HG03103 (cell line): Measurements from ENCODE around the gene ZFAND6.
"Not testable (repeated sequence)": the region's sequence is repeated elsewhere in the genome, so short reads cannot be mapped to it uniquely, and the experiment has no call there.

Source experiments
- ATAC-seq: cut with Tn5 transposase; IDR thresholded peaks from one replicate; pipeline ENCODE4 v1.9.1; 2021; ENCODE audit warnings: low read depth; ENCODE audit not compliant: unreplicated experiment

The ZFAND6 gene

DNA sequence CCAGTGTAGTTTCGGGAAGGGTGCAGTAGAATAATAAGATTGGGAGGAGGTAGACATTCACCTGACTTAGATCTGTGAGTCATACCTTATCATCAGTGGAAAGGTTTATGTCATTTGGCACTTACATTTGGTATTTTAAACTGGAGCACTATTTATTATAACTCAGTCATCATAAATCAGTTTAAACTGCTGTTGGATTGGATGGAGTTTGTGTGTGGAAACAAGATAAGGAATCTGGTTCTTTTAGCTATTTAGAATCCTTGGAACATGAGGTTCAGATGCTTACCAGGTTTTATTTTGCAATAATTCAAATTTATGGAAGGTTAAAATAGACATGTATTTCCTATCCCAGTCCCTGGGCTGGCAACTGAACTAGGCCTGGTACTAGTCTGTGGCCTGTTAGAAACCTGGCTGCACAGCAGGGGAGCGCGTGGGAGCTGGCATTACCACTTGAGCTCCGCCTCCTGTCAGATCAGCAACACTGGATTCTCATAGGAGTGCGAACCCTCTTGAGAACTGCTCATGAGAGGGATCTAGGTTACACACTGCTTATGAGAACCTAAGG lies 34.5 kb downstream of the ZFAND6 start:
- ATAC-seq, result no peak

DNA sequence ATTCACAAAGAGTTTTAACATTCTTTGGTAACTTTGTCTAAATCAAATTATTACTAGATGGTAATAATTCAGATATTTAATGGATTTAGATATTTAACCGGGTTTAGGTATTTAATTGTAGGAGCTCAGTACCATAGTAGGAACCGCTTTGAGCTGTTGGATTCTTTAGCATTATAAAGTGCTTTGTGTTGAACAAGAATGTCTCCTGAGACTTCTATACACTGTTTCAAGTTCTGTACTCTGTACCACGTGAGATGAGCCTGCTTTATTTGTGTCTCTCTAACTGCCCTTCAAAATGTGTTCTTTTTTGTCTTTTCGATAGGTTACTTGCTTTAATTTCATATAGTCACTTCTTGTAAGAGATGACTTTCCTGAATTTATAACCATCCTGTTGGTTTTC lies 36.0 kb downstream of the ZFAND6 start:
- ATAC-seq, result no peak

DNA sequence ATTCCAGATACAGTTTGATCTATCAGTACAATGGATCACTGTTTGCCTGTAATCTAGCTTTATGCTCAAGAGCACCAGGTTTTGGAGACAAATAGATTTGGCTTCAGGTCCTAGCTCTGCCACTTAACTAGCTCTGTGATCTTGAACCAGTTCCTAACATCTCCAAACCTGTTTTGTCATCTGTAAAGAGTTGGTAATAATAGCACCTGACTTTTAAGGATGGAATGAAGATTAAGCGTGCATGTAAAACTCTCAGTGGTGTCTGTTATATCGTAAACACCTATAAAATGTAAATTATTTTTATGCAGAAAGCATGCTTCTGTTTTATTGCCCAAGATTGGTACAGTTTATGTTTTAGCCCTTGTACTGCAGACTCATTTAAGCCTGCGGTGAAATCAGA lies 36.5 kb downstream of the ZFAND6 start:
- no peak for ATAC-seq

DNA sequence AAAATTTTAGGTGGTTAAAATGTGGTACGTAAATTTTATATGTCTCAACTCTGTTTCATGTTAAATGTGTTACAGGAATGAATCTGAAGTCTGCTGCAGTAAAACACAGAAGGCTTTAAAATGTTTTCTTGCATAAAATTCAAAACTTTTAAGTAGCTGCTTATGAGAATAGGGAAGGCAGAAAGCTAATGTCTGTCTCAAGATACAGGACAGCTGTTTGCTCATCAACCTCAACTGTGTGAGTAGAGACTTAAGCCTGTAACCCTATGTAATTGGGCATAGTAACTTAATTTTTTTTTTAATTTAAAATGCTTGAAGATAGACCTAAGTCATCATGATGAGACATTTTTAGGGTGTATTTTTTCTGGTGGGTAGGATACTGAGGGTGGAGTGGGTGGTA lies 38.9 kb downstream of the ZFAND6 start:
- no peak for ATAC-seq

DNA sequence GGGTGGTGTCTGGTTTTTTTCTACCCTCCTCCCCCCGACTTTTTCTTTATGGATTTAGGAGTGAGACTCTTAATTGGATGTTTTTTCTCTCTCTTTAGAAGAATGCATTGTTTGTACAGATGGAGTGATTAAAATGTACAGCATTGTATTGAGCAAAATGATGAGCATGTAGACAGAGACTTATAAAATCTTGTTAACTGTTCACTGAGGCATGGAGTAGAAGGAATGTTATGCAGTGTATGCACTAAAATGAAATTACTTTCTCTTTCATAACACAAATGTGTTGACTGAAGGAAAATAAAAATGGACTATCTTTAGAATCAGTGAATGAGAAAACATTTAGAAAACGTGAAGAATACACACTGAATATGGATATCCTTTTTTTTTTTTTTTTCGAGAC lies 39.8 kb downstream of the ZFAND6 start:
- no peak for ATAC-seq

DNA sequence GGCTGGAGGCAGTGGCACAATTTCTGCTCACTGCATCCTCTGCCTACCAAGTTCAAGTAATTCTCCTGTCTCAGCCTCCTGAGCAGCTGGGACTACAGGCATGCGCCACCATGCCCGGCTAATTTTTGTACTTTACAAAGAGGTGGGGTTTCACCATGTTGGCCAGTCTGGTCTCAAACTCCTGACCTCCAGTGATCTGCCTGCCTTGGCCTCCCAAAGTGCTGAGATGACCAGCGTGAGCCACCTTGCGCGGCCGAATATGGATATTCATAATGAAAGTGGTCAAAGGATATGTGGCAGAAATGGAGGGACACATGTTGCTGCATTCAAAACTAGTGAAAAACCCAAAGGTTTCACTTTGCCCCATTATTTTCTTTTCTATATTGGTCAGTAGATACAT lies 40.2 kb downstream of the ZFAND6 start:
- ATAC-seq, result not testable (repeated sequence)

DNA sequence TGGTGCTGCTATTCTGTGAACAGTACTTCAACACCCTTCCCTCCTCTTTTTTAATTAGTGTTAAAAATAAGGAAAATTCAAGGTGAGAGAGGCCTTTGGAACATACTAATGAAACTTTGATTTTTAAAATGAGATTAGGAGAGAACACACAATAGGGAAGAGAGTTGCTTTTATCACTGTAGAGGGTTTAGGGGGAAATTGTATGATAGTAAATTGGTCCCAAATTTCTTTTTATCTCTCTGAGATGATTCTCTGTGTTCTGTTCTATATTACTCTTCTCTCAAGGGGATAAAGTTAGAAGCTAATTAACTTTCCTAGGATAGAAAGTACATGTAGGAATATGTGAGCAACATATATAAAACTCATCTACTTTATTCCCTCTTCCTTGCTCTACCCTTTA lies 40.8 kb downstream of the ZFAND6 start:
- no peak for ATAC-seq

DNA sequence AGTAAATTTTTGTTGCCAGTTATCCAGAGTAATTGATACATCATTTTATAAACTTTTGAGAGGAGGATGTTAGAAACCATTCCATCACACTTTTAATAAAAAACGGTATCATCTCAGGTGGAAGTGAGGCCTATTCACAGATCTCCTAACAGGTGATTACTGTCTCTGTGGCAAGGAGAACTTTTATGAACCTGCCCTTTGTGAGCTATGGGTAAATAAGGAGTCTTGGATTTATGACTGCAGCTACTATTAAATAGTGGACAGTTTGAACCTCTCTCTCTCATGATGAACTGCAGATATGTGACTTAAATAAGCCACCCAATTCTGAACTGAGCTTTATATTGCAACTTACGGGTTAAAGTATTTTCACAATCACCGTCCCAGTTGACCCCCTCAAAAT lies 45.7 kb downstream of the ZFAND6 start:
- ATAC-seq, result no peak

DNA sequence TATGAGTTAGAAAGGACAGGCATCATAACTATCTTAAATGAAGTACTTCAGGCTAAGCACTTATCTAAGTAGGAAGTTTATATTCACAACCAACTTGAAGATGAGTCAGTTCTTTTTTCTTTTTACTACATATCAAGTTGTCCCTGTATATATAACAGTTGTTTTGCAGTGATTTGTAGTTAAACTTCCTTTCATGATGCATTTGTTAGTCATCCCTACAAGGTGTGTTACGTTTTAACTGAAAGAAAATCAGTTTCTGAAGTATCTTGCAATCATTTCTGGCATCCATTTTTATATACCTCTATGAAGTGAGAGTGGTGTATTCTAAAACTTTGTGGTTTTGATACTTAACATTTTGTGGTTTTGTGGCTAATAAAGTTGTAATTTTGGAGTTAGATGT lies 46.1 kb downstream of the ZFAND6 start:
- ATAC-seq, result no peak

DNA sequence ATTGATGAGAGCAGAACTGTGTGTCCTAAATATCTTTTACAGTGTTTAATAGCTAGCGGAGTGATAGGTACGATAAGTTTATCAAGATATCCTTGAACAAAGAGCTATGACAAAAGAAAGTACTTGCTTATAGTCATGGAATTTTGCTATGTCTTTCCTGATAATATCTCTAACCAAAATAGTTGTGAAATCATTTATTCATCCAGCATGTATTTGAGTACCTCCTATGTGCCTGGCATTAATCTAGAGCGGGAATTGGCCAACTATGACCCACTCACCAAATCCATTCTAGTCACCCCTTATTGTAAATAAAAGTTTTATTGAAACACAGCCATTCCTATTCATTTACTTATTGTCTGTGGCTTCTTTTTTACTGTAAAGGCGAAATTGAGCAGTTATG lies 46.6 kb downstream of the ZFAND6 start:
- no peak for ATAC-seq

DNA sequence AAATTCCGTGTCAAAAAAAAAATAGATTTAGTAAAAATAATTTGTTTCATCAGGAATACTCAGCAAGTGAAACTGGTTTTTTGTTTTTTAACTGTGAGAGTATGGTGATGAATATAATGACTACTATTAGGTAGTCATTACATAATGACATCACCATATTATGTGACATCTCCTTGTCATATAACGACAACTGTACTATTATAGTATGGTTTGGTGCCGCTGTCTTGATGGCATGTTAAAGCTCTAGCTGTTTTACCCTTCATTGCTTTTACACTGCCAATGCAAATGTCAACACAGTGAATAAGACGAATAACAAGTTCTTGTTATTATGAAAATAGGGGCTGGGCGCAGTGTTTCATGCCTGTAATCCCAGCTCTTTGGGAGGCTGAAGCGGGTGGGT lies 47.7 kb downstream of the ZFAND6 start:
- ATAC-seq, result no peak

DNA sequence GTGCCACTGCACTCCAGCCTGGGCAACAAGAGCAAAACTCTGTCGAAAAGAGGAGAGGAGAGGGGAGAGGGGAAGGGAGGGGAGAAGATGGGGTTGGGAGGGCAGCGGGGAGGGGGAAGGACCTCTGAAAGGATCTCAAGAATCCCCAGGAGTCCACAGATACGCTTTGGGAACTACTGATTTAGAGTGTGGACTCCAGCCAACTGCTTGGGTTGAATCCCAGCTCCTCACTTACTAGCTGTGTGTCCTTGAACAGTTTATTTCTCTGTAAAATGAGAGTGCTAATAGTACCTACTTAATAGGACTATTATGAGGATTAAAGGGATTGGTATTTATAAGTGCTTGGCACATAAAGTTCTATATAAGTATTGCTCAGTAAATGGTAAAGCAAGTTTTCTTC lies 48.3 kb downstream of the ZFAND6 start:
- no peak for ATAC-seq

DNA sequence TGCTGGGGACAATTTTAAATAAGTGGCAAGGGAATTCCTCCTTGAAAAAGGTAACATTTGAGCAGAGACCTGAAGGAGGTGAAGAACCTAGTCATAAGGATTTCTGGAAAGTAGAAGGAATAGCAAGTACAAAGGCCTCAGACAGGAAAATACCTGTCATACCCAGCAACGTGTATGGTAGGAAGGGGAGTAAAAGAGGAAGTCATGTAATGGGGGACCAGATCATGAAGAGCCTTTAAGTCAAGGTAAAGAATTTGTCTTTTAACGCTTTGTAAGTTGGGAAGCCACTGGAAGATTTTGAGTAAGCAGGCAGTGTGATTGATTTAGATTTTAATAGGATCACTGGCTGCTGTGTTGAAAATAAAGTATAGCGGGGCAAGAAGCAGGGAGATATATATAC lies 49.9 kb downstream of the ZFAND6 start:
- no peak for ATAC-seq

DNA sequence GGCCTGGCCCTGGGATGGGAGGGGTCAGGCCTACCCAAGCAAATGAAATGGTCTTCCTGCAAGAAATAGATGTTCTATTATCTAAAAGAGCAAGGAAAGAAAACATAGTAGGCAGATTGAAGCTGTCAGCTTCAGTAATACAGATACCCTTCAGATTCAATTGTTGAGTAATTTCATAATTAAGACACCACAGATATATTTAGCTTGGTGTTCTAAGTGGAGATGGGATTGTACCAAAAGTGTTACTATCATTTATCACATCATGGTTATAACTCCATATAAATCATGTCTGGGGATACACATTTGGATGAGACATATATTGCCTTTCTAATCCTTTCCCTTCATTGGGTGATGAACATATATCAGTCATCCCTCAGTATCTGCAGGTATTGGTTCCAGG lies 51.4 kb downstream of the ZFAND6 start:
- ATAC-seq, result no peak

DNA sequence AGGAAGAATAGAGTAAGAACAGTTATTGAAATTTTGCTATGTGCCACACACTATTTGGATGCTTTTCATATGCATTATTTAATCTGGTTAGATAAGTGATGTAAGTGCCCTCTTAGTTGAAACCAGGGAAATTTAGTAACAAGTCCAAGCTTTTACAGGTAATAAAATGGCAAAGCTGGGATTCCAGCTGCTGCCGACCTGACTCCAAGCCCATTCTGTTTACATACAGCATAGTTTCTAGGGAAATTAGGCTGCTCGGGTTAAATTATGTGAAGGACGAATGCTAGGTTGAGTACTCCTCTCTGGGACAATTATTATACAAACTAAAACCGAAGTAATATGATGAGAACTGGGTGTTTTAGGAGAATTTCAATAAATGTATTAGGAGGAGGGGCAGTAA lies 54.6 kb downstream of the ZFAND6 start:
- no peak for ATAC-seq

DNA sequence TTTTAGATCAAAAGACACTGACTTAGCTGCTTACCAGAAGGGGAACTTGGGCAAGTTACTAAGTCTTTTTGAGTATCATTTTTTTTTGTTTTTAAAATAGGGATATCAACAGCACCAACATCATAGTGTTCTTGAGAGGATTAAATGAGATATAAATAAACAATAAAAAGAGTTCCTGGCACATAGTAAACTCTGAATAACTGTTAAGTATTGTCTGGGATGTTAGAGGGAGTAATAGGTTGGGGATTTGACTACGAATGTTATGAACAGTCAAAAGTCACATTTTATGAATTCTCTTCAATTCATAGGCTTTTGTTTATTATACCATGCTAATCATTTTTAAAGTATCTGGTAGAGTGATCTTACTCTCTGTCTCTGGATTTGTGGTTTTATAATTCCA lies 55.5 kb downstream of the ZFAND6 start:
- ATAC-seq, result no peak

DNA sequence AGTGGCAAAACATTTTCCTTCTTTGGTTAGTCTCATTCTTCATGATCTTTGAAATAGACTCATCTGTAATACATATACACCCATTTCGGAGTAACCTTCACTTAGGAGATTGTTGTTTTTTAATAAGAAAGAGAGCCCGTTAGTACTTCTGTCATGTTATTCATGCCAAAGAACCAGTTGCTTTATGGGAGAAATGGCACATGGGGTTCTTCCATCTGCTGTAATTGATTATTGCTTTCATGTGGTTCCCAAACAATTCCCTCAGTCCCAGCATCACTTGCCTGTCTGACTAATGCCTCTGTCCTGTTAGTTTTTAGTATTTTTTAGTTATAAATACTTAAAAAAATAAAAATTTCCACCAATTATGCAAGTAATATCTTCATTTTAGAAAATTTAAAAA lies 59.5 kb downstream of the ZFAND6 start:
- ATAC-seq, result no peak

DNA sequence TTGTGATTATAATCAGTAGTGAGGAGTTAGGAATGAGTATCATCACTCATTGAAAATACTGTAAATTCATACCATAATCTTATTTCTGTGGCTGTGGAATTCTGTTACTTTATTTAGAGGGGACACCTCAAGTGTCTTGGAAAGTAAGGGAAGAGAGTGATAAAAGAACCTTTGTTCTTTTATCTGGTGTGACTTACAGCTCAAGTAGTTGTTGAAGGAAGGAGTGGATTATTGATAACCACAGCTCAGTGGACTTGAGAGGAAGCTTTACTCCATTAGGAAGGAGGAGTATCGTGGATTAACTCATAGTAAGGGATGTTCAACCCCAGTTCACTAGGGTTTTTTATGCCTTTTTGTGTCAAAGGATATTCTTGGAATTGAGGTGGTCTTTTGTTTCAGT lies 61.2 kb downstream of the ZFAND6 start:
- ATAC-seq, result no peak

DNA sequence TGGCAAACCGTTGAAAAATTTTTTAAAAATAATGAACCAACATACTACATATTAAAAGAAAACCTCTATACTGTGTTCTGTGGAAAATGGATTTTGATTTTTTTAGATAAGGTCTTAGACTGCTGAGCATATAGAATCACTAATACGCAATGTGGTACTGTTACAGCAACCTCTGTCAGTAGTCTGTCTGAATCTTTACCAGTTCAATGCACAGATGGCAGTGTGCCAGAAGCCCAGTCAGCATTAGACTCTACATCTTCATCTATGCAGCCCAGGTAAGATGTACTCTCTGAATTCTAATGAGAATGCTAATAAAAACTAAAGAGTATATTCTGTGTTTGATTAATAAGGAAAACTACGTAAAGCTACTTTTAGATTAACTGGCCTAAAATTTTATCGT lies 62.1 kb downstream of the ZFAND6 start:
- ATAC-seq, result no peak

DNA sequence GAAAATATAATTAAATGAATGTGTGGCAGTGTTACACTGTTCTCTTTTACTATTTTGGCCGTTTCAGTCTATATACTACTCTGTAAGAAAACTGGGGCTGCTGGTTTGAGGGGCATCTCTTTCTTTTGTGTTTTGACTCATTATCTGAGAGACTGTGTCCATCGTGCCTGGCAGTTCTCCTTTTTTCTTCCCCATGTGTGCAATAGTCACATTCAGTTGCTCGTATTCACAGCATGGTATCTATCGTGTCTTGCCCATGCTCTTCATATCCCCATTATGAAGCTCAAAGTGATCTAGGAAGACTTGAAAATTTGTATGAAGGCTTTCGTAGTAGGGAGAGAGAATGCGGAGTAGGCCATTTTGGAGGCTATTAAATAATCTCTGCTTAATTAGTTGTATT lies 63.6 kb downstream of the ZFAND6 start:
- ATAC-seq, result no peak

DNA sequence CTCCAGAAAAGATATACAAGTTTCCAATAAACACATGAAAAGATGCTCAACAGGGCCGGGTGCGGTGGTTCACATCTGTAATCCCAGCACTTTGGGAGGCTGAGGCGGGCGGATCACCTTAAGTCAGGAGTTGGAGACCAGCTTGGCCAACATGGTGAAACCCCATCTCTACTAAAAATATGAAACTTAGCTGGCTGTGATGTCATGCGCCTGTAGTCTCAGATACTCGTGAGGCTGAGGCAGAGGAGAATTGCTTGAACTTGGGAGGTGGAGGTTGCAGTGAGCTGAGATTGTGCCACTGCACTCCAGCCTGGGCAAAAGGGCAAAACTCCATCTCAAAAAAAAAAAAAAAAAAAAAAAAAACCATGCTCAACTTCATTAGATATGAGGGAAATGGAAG lies 67.8 kb downstream of the ZFAND6 start:
- ATAC-seq, result not testable (repeated sequence)

DNA sequence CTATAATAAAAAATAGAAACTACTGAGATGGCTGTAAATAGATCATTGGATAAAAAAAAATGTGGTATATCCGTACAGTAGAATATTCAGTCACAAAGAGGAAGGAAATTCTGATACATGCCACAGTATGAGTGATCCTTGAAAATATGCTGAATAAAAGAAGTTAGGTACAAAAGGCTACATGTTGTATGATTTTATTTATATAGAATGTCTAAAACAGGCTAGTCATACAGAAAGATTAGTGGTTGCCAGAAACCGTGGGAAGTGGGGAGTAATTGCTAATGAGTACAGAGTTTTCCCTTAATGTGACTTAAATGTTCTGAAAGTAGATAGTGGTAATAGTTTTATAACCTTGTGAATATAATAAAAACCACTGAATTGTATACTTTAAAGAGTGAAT lies 68.4 kb downstream of the ZFAND6 start:
- ATAC-seq, result no peak

DNA sequence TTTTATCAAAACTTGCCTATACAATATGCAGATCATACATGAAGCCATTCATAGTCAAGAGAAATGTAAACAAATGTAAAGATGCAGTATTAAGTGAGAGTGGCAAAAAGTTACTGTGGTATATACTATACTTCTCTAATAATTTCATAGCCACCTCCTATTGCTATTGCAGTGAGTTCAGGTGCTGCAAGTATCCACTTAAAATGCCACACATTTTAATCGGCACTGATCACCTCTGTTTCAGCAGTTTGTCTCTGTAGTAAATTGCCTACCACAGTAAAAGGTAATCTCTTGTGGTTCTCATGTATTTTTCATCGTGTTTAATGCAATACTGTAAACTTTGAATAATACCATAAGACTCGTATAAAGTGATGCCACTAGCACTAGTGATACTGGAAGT lies 72.9 kb downstream of the ZFAND6 start:
- ATAC-seq, result no peak
